ENCODE measurements around the gene ANKMY2.

The ANKMY2 gene

DNA sequence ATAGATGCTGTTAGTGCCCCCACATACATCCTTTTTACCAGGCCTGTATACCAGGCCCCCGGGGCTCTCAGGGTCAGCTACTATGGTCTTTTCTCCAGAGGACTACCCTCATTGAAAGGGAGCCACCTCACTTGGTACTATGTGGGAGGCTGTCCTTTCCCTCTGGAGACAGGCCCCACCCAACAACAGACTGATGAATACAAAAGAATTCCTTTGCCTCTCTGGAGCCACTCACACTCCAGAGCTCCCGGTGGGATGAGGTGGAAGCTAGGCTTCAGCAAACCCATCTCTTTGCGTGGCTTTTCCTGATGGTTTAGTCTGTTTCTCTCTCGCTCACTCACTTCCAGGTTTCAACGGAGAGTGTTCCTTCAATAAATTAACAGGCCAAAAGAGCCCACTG, 30.3 kb downstream of the ANKMY2 start:
- CTCF ChIA-PET = interaction anchor here (1.0 kb wide), 1 partner anchor 8 kb away, joined by 3 read pairs; no protein-coding TSS in a partner anchor
- no peaks in the 10 kb centered on the region for H3K27me3 ChIP-seq (replicated peaks in 2 of 5; ENCODE audit: control insufficient read depth in 4 of 5, insufficient read depth in 5 of 5, low read length in 4 of 5)
- DNase-seq = no peak
- no peak overlapping the region for H3K27ac ChIP-seq (ENCODE audit: insufficient read depth in 1 of 2, low read depth in 1 of 2, low read length in 2 of 2, poor library complexity in 1 of 2, severe bottlenecking in 2 of 2)
- H3K4me1 ChIP-seq (ENCODE audit: control extremely low read depth in 1 of 4, control insufficient read depth in 4 of 4, insufficient read depth in 4 of 4, low read length in 3 of 4) = no peaks in the 10 kb centered on the region
- WGBS (ENCODE audit: insufficient coverage) = 97% methylated on average over 3 of the region's 5 CpGs
- POLR2A ChIA-PET = no interaction called here
- no peak overlapping the region for H3K4me3 ChIP-seq (ENCODE audit: control insufficient read depth in 1 of 7, extremely low read depth in 1 of 7, insufficient read depth in 4 of 7, low read depth in 2 of 7, low read length in 6 of 7)
- H3K9me3 ChIP-seq (ENCODE audit: control extremely low read depth in 1 of 5, control insufficient read depth in 4 of 5, insufficient read depth in 2 of 5, low read depth in 1 of 5, low read length in 4 of 5) = no peaks in the 10 kb centered on the region
- peaks cover 4 to 45% (median 32%) of the 10 kb centered on the region in 4 experiments for H3K36me3 ChIP-seq (ENCODE audit: control insufficient read depth in 4 of 4, insufficient read depth in 4 of 4, low read length in 3 of 4)

DNA sequence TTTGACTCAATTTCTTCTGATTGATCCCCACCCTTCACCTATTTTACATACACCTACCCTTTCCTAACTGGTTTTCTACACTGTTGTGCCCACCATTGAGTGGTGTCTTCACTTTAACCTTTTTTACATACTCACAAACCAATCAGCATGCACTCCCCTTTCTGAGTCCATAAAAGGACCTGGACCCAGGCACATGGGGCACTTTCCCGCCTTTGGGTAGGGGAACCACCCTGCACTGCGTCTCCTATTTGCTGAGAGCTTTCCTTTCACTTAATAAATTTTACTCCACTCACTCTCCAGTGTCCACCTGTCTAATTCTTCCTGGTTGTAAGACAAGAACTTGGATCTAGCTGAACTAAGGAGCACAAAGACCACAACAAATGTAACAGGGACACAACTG, 33.8 kb downstream of the ANKMY2 start:
- Histone ChIP-seq H3K4me1 (ENCODE audit: control extremely low read depth in 1 of 4, control insufficient read depth in 4 of 4, insufficient read depth in 4 of 4, low read length in 3 of 4) (no peaks in the 10 kb centered on the region), H3K36me3 (ENCODE audit: control insufficient read depth in 4 of 4, insufficient read depth in 4 of 4, low read length in 3 of 4) (peaks cover 14 to 45% (median 31%) of the 10 kb centered on the region in 4 experiments), H3K27ac (ENCODE audit: insufficient read depth in 1 of 2, low read depth in 1 of 2, low read length in 2 of 2, poor library complexity in 1 of 2, severe bottlenecking in 2 of 2) (no peak overlapping the region), H3K9me3 (ENCODE audit: control extremely low read depth in 1 of 5, control insufficient read depth in 4 of 5, insufficient read depth in 2 of 5, low read depth in 1 of 5, low read length in 4 of 5) (no peaks in the 10 kb centered on the region), H3K4me3 (ENCODE audit: control insufficient read depth in 1 of 7, extremely low read depth in 1 of 7, insufficient read depth in 4 of 7, low read depth in 2 of 7, low read length in 6 of 7) (no peak overlapping the region), H3K27me3 (replicated peaks in 2 of 5; ENCODE audit: control insufficient read depth in 4 of 5, insufficient read depth in 5 of 5, low read length in 4 of 5) (no peaks in the 10 kb centered on the region)
- DNase-seq = no peak
- WGBS (ENCODE audit: insufficient coverage) = 100% methylated on average over 2 of the region's 2 CpGs
- ChIA-PET CTCF (interaction anchor here (1.3 kb wide), 1 partner anchor 24 kb away, joined by 3 read pairs; no protein-coding TSS in a partner anchor), POLR2A (interaction anchor here (0.6 kb wide), 1 partner anchor 9 kb away, joined by 3 read pairs; no protein-coding TSS in a partner anchor)

DNA sequence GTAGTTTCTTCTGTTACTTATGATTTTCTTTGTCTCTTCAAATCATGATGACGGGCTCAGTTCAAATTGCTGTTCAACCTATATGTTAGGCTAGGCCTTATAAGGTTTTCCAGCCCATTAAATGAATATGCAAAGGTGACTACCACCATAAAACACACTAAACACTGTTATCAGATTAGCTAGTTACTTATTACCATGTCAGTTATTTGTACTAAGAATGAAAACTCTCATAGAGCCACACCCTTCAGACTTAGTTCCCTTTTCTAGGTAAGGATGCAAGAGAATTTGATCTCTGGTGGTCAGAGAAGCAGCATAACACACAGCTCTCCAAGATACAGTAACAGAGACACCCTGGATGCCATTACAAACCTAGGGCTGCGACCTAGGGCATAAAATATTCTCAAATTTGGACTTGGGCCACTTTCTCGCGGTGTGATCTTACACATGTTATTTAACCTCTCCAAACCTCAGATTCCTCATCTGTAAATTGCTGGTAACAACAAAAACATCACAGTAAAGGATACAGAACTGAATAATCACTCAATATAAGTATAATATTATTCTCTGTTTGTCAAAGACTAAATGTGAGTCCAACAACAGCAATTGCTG, 35.6 kb downstream of the ANKMY2 start:
- no peaks in the 10 kb centered on the region for H3K9me3 ChIP-seq (ENCODE audit: control extremely low read depth in 1 of 5, control insufficient read depth in 4 of 5, insufficient read depth in 2 of 5, low read depth in 1 of 5, low read length in 4 of 5)
- WGBS (ENCODE audit: insufficient coverage) = 100% methylated on average over 1 of the region's 4 CpGs
- no peak overlapping the region for H3K4me3 ChIP-seq (ENCODE audit: control insufficient read depth in 1 of 7, extremely low read depth in 1 of 7, insufficient read depth in 4 of 7, low read depth in 2 of 7, low read length in 6 of 7)
- no peak overlapping the region for H3K27ac ChIP-seq (ENCODE audit: insufficient read depth in 1 of 2, low read depth in 1 of 2, low read length in 2 of 2, poor library complexity in 1 of 2, severe bottlenecking in 2 of 2)
- ChIA-PET CTCF (interaction anchor here (1.0 to 1.7 kb wide), 2 partner anchors 9 to 12 kb away, joined by 3 to 4 read pairs; no protein-coding TSS in a partner anchor), POLR2A (interaction anchor here (0.5 kb wide), 1 partner anchor 32 kb away, joined by 3 read pairs; no protein-coding TSS in a partner anchor)
- H3K4me1 ChIP-seq (ENCODE audit: control extremely low read depth in 1 of 4, control insufficient read depth in 4 of 4, insufficient read depth in 4 of 4, low read length in 3 of 4) = no peaks in the 10 kb centered on the region
- DNase-seq = peak in 2 of 3 donors; percentile 16 to 37
- H3K36me3 ChIP-seq (ENCODE audit: control insufficient read depth in 4 of 4, insufficient read depth in 4 of 4, low read length in 3 of 4) = peaks cover 10 to 39% (median 23%) of the 10 kb centered on the region in 4 experiments
- no peaks in the 10 kb centered on the region for H3K27me3 ChIP-seq (replicated peaks in 2 of 5; ENCODE audit: control insufficient read depth in 4 of 5, insufficient read depth in 5 of 5, low read length in 4 of 5)

DNA sequence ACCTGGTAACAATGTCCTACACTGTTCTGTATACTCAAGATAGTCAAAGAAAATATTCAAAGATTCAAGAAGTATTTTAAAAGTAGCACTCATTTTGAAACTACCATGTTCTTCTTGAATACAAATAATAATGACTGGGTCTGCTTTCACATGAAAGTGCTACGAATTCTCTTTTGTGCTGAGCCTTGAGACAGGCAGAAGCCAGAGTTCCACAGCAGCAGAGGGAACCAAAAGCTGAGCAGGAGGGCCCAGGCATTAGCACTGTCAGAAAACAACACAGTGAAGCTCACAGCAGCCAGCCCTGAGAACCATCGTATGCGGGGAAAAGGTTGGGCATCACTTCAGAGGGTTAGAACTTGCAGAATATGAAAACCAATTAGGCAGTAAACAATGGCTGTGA, 38.9 kb downstream of the ANKMY2 start:
- ChIA-PET POLR2A (no interaction called here), CTCF (interaction anchor here (1.9 kb wide), 1 partner anchor 41 kb away, joined by 5 read pairs; no protein-coding TSS in a partner anchor)
- no peaks in the 10 kb centered on the region for H3K9me3 ChIP-seq (ENCODE audit: control extremely low read depth in 1 of 5, control insufficient read depth in 4 of 5, insufficient read depth in 2 of 5, low read depth in 1 of 5, low read length in 4 of 5)
- peaks cover 18 to 54% (median 32%) of the 10 kb centered on the region in 4 experiments for H3K36me3 ChIP-seq (ENCODE audit: control insufficient read depth in 4 of 4, insufficient read depth in 4 of 4, low read length in 3 of 4)
- no peak overlapping the region for H3K4me3 ChIP-seq (ENCODE audit: control insufficient read depth in 1 of 7, extremely low read depth in 1 of 7, insufficient read depth in 4 of 7, low read depth in 2 of 7, low read length in 6 of 7)
- H3K27ac ChIP-seq (ENCODE audit: insufficient read depth in 1 of 2, low read depth in 1 of 2, low read length in 2 of 2, poor library complexity in 1 of 2, severe bottlenecking in 2 of 2) = no peak overlapping the region
- H3K27me3 ChIP-seq (replicated peaks in 2 of 5; ENCODE audit: control insufficient read depth in 4 of 5, insufficient read depth in 5 of 5, low read length in 4 of 5) = no peaks in the 10 kb centered on the region
- H3K4me1 ChIP-seq (ENCODE audit: control extremely low read depth in 1 of 4, control insufficient read depth in 4 of 4, insufficient read depth in 4 of 4, low read length in 3 of 4) = no peaks in the 10 kb centered on the region
- DNase-seq = no peak
- WGBS (ENCODE audit: insufficient coverage) = 100% methylated on average over 3 of the region's 3 CpGs

DNA sequence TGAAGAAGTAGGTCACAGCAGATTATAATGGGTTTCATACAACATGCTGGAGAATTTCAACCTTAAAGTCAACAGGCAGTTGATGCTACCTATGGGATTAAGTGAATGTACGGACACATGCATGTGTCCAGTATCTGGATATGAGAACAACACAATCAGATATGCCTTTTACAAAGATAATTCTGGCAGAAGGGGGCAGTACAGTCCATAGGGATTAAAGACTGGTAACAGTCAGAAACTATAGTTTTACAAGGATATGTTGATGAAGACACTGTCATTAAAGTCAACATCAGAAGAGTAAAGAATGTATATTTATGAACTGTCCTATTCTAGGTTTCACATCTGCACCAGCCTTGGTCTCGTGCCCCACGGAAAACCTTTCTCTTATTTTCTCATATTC, 41.5 kb downstream of the ANKMY2 start:
- 100% methylated on average over 1 of the region's 3 CpGs for WGBS (ENCODE audit: insufficient coverage)
- Histone ChIP-seq H3K27ac (ENCODE audit: insufficient read depth in 1 of 2, low read depth in 1 of 2, low read length in 2 of 2, poor library complexity in 1 of 2, severe bottlenecking in 2 of 2) (no peak overlapping the region), H3K4me3 (ENCODE audit: control insufficient read depth in 1 of 7, extremely low read depth in 1 of 7, insufficient read depth in 4 of 7, low read depth in 2 of 7, low read length in 6 of 7) (no peak overlapping the region), H3K36me3 (ENCODE audit: control insufficient read depth in 4 of 4, insufficient read depth in 4 of 4, low read length in 3 of 4) (peaks cover 18 to 70% (median 36%) of the 10 kb centered on the region in 4 experiments), H3K9me3 (ENCODE audit: control extremely low read depth in 1 of 5, control insufficient read depth in 4 of 5, insufficient read depth in 2 of 5, low read depth in 1 of 5, low read length in 4 of 5) (no peaks in the 10 kb centered on the region), H3K4me1 (ENCODE audit: control extremely low read depth in 1 of 4, control insufficient read depth in 4 of 4, insufficient read depth in 4 of 4, low read length in 3 of 4) (no peaks in the 10 kb centered on the region), H3K27me3 (replicated peaks in 2 of 5; ENCODE audit: control insufficient read depth in 4 of 5, insufficient read depth in 5 of 5, low read length in 4 of 5) (no peaks in the 10 kb centered on the region)
- peak in 1 of 3 donors; percentile 22 for DNase-seq
- CTCF ChIA-PET = interaction anchor here (1.2 kb wide), 1 partner anchor 1904 kb away, joined by 3 read pairs; no protein-coding TSS in a partner anchor
- POLR2A ChIA-PET = no interaction called here

DNA sequence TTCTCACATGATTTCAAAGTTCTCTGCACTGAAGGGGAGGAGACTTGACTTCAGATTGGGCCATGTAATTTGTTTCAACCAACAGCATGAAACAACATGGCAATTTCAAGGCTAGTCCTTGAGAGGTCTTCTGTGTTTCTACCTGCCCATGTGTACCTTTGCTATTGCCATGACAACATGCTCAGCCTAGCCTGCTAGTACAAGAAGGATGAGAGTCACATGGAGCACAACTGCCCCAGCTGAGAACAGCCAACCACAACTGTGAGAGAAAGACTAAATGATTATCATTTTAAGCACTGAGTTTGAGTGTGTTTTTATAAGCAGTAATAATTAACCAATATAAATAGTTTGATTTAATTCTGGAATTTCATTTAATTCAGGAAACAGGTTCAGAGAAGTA, 41.9 kb downstream of the ANKMY2 start:
- Histone ChIP-seq H3K4me1 (ENCODE audit: control extremely low read depth in 1 of 4, control insufficient read depth in 4 of 4, insufficient read depth in 4 of 4, low read length in 3 of 4) (no peaks in the 10 kb centered on the region), H3K9me3 (ENCODE audit: control extremely low read depth in 1 of 5, control insufficient read depth in 4 of 5, insufficient read depth in 2 of 5, low read depth in 1 of 5, low read length in 4 of 5) (no peaks in the 10 kb centered on the region), H3K36me3 (ENCODE audit: control insufficient read depth in 4 of 4, insufficient read depth in 4 of 4, low read length in 3 of 4) (peaks cover 16 to 68% (median 35%) of the 10 kb centered on the region in 4 experiments), H3K27ac (ENCODE audit: insufficient read depth in 1 of 2, low read depth in 1 of 2, low read length in 2 of 2, poor library complexity in 1 of 2, severe bottlenecking in 2 of 2) (no peak overlapping the region), H3K27me3 (replicated peaks in 2 of 5; ENCODE audit: control insufficient read depth in 4 of 5, insufficient read depth in 5 of 5, low read length in 4 of 5) (no peaks in the 10 kb centered on the region), H3K4me3 (ENCODE audit: control insufficient read depth in 1 of 7, extremely low read depth in 1 of 7, insufficient read depth in 4 of 7, low read depth in 2 of 7, low read length in 6 of 7) (no peak overlapping the region)
- ChIA-PET CTCF (interaction anchor here (1.2 kb wide), 2 partner anchors 526 to 1905 kb away, joined by 3 to 4 read pairs; no protein-coding TSS in a partner anchor), POLR2A (no interaction called here)
- DNase-seq = no peak

DNA sequence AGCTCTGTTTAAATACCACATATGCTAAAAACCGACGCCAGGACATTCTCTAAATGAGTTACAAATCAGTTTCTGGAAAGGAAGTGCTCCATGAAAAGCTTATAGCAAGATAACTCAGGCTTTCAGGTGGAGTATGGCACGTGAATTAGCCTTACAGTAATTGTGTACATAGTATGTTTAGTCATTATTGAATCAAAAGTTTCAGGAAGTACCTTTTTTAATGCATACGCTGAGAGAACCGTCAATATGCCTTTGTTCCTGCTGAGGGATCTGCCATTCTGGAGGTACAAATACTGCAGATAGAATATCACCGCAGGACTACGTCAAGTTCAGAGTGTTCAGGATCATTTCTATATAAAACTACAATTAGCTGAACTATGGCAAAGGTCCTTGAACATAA, 45.7 kb downstream of the ANKMY2 start:
- ChIA-PET CTCF (no interaction called here), POLR2A (interaction anchor here (0.6 kb wide), 1 partner anchor 10 kb away, joined by 4 read pairs; no protein-coding TSS in a partner anchor)
- no peaks in the 10 kb centered on the region for H3K9me3 ChIP-seq (ENCODE audit: control extremely low read depth in 1 of 5, control insufficient read depth in 4 of 5, insufficient read depth in 2 of 5, low read depth in 1 of 5, low read length in 4 of 5)
- H3K4me1 ChIP-seq (ENCODE audit: control extremely low read depth in 1 of 4, control insufficient read depth in 4 of 4, insufficient read depth in 4 of 4, low read length in 3 of 4) = no peaks in the 10 kb centered on the region
- DNase-seq = no peak
- no peak overlapping the region for H3K4me3 ChIP-seq (ENCODE audit: control insufficient read depth in 1 of 7, extremely low read depth in 1 of 7, insufficient read depth in 4 of 7, low read depth in 2 of 7, low read length in 6 of 7)
- no peak overlapping the region for H3K27ac ChIP-seq (ENCODE audit: insufficient read depth in 1 of 2, low read depth in 1 of 2, low read length in 2 of 2, poor library complexity in 1 of 2, severe bottlenecking in 2 of 2)
- peaks cover 14 to 51% (median 30%) of the 10 kb centered on the region in 4 experiments for H3K36me3 ChIP-seq (ENCODE audit: control insufficient read depth in 4 of 4, insufficient read depth in 4 of 4, low read length in 3 of 4)
- WGBS (ENCODE audit: insufficient coverage) = 96% methylated on average over 5 of the region's 7 CpGs
- H3K27me3 ChIP-seq (replicated peaks in 2 of 5; ENCODE audit: control insufficient read depth in 4 of 5, insufficient read depth in 5 of 5, low read length in 4 of 5) = no peaks in the 10 kb centered on the region
